Loucy (cell line): ENCODE data around the gene PGP.

Experiments
- H2AFZ ChIP-seq: fragments of 200-600 bp; sonication (generic); 2 replicates; pipeline ENCODE4 v1.6.0; 2016; ENCODE audit warnings: antibody characterized with exemption, mild to moderate bottlenecking, low read length, moderate library complexity
- H3F3A ChIP-seq: fragments of 200-600 bp; 2 replicates; pipeline ENCODE4 v1.6.0; 2016; ENCODE audit warnings: antibody characterized with exemption, low read depth, mild to moderate bottlenecking
- H3K27me3 ChIP-seq: fragments of 200-600 bp; sonication (generic); 2 replicates; pipeline ENCODE4 v1.6.1; 2014; ENCODE audit warnings: low read length, mild to moderate bottlenecking; ENCODE audit not compliant: insufficient read depth, poor library complexity, severe bottlenecking
- H3K36me3 ChIP-seq: fragments of 200-600 bp; sonication (generic); 2 replicates; pipeline ENCODE4 v1.6.1; 2016; ENCODE audit warnings: low read length; ENCODE audit not compliant: insufficient read depth
- H3K4me1 ChIP-seq: fragments of 200-600 bp; sonication (generic); 2 replicates; pipeline ENCODE4 v1.5.1; 2014; ENCODE audit warnings: low read length, mild to moderate bottlenecking; ENCODE audit not compliant: insufficient read depth, poor library complexity, severe bottlenecking
- H3K4me2 ChIP-seq: fragments of 200-600 bp; sonication (generic); 2 replicates; pipeline ENCODE4 v1.6.0; 2014; ENCODE audit warnings: antibody characterized with exemption, low read length, low read depth, mild to moderate bottlenecking; ENCODE audit not compliant: poor library complexity, severe bottlenecking
- H3K4me3 ChIP-seq: fragments of 200-600 bp; sonication (generic); 2 replicates; pipeline ENCODE4 v1.5.1; 2014; ENCODE audit warnings: low read length, mild to moderate bottlenecking, mixed read lengths; ENCODE audit not compliant: poor library complexity, severe bottlenecking
- H3K79me2 ChIP-seq: fragments of 200-600 bp; sonication (generic); 2 replicates; pipeline ENCODE4 v1.6.1; 2014; ENCODE audit warnings: low read length; ENCODE audit not compliant: insufficient read depth
- H3K9ac ChIP-seq: fragments of 200-600 bp; sonication (generic); 2 replicates; pipeline ENCODE4 v1.6.0; 2014; ENCODE audit warnings: mild to moderate bottlenecking, low read depth, low read length, moderate library complexity; ENCODE audit not compliant: poor library complexity, severe bottlenecking
- H3K9me2 ChIP-seq: fragments of 200-600 bp; sonication (generic); replicated peaks from 2 replicates; pipeline ENCODE4 v1.6.1; 2016; ENCODE audit warnings: low read depth, low read length, mixed read lengths
- H3K9me3 ChIP-seq: fragments of 200-600 bp; sonication (generic); 2 replicates; pipeline ENCODE4 v1.6.1; 2014; ENCODE audit warnings: mild to moderate bottlenecking, antibody characterized with exemption, low read length, low read depth; ENCODE audit not compliant: insufficient read depth
- H4K20me1 ChIP-seq: fragments of 200-600 bp; sonication (generic); 2 replicates; pipeline ENCODE4 v1.6.0; 2014; ENCODE audit warnings: antibody characterized with exemption, low read length, mild to moderate bottlenecking; ENCODE audit not compliant: insufficient read depth, poor library complexity, severe bottlenecking
- EZH2phosphoT487 ChIP-seq: fragments of 200-600 bp; IDR thresholded peaks from 2 replicates; pipeline ENCODE4 v1.6.1; 2018; ENCODE audit warnings: antibody characterized with exemption, mild to moderate bottlenecking, moderate library complexity, borderline replicate concordance
- TF ChIP-seq, protein P1 (sequence below): fragments of 200-600 bp; sonication (generic); conservative IDR thresholded peaks from 2 replicates; pipeline ENCODE4 v1.5.1; 2014; ENCODE audit warnings: mild to moderate bottlenecking, antibody characterized with exemption, low read length

Gene PGP

DNA sequence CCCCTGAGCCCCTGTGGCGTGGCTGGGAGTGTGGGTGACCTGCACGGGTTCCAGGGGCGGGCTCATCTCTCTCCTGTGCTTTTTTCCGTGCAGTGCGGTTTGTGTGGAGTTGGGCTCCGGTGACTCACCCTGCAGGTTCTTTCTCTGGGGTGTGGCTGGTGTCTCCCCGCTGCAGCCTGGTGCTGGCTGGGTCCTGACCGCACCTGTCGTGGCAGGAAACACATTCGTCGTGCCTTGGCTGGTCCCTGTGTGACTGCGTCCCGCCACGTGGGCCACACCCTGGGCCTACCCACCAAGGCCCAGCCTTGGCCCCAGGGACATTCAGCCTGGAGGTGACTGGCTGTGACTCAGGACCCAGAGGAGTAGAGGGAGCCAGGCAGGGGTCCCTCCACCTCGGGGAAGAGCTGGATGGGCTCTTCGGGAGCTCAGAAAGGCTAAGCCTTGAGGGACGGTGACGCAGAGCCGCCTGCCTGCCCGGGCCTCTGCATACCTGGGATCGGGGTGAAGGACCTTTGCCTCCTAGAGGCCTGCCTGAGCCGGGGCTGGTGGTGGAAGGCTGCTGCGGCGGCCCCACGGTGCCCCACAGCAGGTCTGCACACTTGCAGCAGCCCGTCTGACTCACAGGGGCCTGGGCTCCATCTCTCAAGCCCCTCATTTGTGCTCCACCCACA, 51.3 kb downstream of the PGP start:
- no peak overlapping the region for H3K9ac ChIP-seq
- H3K4me1 ChIP-seq = no peaks in the 10 kb centered on the region
- H3K27me3 ChIP-seq = no peaks in the 10 kb centered on the region
- no peak overlapping the region for H2AFZ ChIP-seq
- H3K36me3 ChIP-seq = no peaks in the 10 kb centered on the region
- peaks cover 6% of the 10 kb centered on the region for H4K20me1 ChIP-seq
- peaks cover 45% of the 10 kb centered on the region; the same call in 1 of the 2 replicates for H3K79me2 ChIP-seq
- H3K4me3 ChIP-seq = no peak overlapping the region
- H3K4me2 ChIP-seq = no peak overlapping the region
- H3F3A ChIP-seq = no peaks in the 10 kb centered on the region
- TF ChIP-seq EZH2phosphoT487 = no peak
- TF ChIP-seq, protein P1, sequence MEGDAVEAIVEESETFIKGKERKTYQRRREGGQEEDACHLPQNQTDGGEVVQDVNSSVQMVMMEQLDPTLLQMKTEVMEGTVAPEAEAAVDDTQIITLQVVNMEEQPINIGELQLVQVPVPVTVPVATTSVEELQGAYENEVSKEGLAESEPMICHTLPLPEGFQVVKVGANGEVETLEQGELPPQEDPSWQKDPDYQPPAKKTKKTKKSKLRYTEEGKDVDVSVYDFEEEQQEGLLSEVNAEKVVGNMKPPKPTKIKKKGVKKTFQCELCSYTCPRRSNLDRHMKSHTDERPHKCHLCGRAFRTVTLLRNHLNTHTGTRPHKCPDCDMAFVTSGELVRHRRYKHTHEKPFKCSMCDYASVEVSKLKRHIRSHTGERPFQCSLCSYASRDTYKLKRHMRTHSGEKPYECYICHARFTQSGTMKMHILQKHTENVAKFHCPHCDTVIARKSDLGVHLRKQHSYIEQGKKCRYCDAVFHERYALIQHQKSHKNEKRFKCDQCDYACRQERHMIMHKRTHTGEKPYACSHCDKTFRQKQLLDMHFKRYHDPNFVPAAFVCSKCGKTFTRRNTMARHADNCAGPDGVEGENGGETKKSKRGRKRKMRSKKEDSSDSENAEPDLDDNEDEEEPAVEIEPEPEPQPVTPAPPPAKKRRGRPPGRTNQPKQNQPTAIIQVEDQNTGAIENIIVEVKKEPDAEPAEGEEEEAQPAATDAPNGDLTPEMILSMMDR = no peak
- H3K9me2 ChIP-seq = no peaks in the 10 kb centered on the region
- H3K9me3 ChIP-seq = no peaks in the 10 kb centered on the region

GRCh38 chr16:2162676-2163118, 51.9 kb downstream of the PGP start:
- H3K36me3 ChIP-seq = no peaks in the 10 kb centered on the region
- no peak overlapping the region for H2AFZ ChIP-seq
- peaks cover 52% of the 10 kb centered on the region for H3K79me2 ChIP-seq
- H3K4me3 ChIP-seq = no peak overlapping the region
- H3K9me3 ChIP-seq = no peaks in the 10 kb centered on the region
- peaks cover 6% of the 10 kb centered on the region for H4K20me1 ChIP-seq
- H3K9ac ChIP-seq = no peak overlapping the region
- TF ChIP-seq, protein P1 = no peak
- no peak for TF ChIP-seq EZH2phosphoT487
- H3F3A ChIP-seq = no peaks in the 10 kb centered on the region
- no peaks in the 10 kb centered on the region for H3K9me2 ChIP-seq
- no peak overlapping the region for H3K4me2 ChIP-seq
- H3K27me3 ChIP-seq = no peaks in the 10 kb centered on the region
- H3K4me1 ChIP-seq = no peaks in the 10 kb centered on the region

DNA sequence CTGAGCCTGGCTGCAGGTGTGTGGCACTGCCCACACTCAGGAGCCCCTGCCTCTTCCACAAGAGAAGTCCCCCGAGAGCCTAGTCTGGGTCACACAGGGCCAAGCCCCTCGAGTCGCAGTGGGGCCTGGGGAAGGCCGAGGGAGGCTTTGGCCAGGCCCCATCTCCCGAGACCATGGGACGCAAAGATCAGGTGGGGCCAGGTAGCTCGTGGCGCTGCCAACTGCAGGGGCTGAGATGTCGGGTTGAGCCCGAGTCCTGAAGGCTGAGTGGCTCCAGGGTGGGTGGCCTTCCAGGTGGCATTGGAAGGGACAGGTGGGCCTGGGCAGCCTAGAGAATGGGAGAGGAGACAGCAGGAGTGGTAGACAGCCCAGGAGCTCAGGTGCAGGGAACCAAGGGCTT, 52.7 kb downstream of the PGP start:
- H4K20me1 ChIP-seq = peaks cover 6% of the 10 kb centered on the region

More for the DNA sequence above, 52.7 kb downstream of the PGP start:
- H3K9me3 ChIP-seq = no peaks in the 10 kb centered on the region
- H3K4me2 ChIP-seq = no peak overlapping the region
- peaks cover 5% of the 10 kb centered on the region for H3K4me1 ChIP-seq
- TF ChIP-seq, protein P1 = no peak
- TF ChIP-seq EZH2phosphoT487 = no peak
- no peak overlapping the region for H2AFZ ChIP-seq
- H3K27me3 ChIP-seq = no peaks in the 10 kb centered on the region
- H3K9ac ChIP-seq = no peak overlapping the region
- H3K4me3 ChIP-seq = no peak overlapping the region
- no peaks in the 10 kb centered on the region for H3K9me2 ChIP-seq
- H3K36me3 ChIP-seq = no peaks in the 10 kb centered on the region
- peaks cover 59% of the 10 kb centered on the region for H3K79me2 ChIP-seq
- H3F3A ChIP-seq = no peaks in the 10 kb centered on the region
